ENCODE results near the gene HOXD8. TPM values are rescaled to one million over a fixed set of nuclear protein-coding genes. Genes with fewer than 3 reads are reported as not detected.

Gene HOXD8
- total RNA-seq, 6 donors from 2014 or later = 0.43 to 2.3 (median 0.74) TPM; not detected in 1

DNA sequence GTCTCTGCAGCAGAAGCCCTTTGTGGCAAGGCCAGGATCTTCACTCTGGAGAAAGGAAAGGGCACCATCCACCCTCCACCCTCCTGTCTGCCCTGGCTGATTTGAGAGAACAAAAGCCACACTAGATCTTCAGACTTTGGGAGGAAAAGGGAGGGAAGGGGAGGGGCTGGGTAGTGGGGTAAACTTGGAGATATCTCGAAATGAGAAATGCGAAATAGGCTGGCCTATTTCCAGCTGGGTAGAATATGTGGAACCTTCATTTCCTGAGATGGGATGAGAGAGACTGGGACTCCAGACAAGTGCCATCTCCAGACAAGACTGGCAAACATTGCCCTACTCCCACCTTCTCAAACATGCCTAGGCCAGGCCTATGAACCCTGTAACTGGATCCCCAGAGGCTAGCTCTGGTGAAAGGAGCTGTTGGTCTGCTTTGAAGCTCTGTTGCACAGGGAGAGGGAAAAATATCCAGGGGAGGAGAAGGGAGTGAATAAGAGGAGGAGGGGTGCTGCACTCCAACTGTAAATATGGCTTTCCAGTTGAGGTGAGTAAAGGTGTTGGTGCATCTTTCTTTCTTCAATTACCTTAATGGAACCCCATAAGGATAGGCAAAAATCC lies 28.2 kb upstream of the HOXD8 start:
- no peak for ATAC-seq (ENCODE audit: low FRiP score in 2 of 2)
- peaks cover 22 to 46% (median 31%) of the 10 kb centered on the region in 4 donors for H3K4me1 ChIP-seq
- WGBS, 2 donors = 2 to 9% methylated on average over 2 of the region's 2 CpGs

DNA sequence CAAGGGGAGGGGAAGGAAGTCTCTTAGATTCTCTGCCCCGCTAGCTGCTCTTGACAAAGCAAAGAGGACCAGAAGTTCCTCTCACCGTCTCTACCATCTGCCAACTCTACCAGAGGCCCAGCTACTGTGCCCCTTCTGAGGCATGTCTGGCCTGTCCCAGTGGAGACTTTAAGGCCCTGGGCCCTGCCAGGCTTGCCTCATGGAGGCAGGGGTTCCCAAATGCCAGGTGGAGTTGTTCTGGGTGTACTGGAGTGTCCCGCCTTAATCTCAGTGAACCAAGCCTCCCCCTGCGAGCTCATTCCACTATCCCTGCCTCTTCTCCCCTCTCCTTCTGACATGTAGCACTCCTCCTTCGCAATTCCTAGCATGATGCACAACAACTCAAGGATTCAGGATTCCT lies 27.7 kb upstream of the HOXD8 start:
- 22 to 40% methylated on average over 5 of the region's 5 CpGs for WGBS, 2 donors

More for the DNA sequence above, 28.2 kb upstream of the HOXD8 start:
- H3K36me3 ChIP-seq = no peaks in the 10 kb centered on the region
- H3K9me3 ChIP-seq = no peaks in the 10 kb centered on the region
- H3K27me3 ChIP-seq = peaks cover 0 to 95% (median 63%) of the 10 kb centered on the region in 4 donors
- no peak overlapping the region for H3K4me3 ChIP-seq
- TF ChIP-seq POLR2A (IDR thresholded peaks at IDR 0.05) (no peak), POLR2AphosphoS5 (IDR thresholded peaks at IDR 0.05) (no peak), EP300 (IDR thresholded peaks at IDR 0.05) (no peak)
- TF ChIP-seq, protein P1, sequence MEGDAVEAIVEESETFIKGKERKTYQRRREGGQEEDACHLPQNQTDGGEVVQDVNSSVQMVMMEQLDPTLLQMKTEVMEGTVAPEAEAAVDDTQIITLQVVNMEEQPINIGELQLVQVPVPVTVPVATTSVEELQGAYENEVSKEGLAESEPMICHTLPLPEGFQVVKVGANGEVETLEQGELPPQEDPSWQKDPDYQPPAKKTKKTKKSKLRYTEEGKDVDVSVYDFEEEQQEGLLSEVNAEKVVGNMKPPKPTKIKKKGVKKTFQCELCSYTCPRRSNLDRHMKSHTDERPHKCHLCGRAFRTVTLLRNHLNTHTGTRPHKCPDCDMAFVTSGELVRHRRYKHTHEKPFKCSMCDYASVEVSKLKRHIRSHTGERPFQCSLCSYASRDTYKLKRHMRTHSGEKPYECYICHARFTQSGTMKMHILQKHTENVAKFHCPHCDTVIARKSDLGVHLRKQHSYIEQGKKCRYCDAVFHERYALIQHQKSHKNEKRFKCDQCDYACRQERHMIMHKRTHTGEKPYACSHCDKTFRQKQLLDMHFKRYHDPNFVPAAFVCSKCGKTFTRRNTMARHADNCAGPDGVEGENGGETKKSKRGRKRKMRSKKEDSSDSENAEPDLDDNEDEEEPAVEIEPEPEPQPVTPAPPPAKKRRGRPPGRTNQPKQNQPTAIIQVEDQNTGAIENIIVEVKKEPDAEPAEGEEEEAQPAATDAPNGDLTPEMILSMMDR (IDR thresholded peaks at IDR 0.05) = no peak
- H3K27ac ChIP-seq = no peak overlapping the region
- DNase-seq = no peak

DNA sequence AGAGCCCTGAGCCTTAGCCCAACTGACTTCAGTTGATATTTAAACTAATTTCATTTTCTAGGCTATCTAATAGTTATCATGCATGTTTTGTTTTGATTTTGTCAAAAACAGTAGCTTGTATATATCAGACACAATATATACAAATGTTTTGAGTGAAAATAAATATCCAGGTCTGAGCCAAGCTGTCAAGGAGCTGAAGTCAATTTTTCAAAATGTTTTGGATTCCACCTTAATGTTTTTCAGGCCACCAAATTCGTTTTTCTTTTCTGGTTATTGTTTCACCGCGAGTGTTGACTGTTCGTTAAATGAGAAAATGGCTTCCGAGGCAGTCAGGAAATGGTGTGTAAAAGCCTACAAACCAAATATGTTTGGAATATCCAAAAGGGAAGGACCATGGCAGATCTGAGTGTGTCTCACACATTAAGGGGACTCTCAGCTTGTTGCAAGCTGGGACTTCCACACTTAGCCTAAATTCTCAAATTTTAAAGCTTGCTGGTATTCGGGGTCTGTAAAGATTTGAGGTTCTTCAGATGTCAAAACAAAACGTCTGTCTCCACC lies 27.1 kb upstream of the HOXD8 start:
- no peak for ATAC-seq (ENCODE audit: low FRiP score in 2 of 2)
- H3K36me3 ChIP-seq = no peaks in the 10 kb centered on the region
- no peak for DNase-seq
- H3K27ac ChIP-seq = no peak overlapping the region
- TF ChIP-seq, protein P1 (IDR thresholded peaks at IDR 0.05) = no peak
- TF ChIP-seq EP300 (IDR thresholded peaks at IDR 0.05) = no peak
- TF ChIP-seq POLR2A (IDR thresholded peaks at IDR 0.05) = no peak
- TF ChIP-seq POLR2AphosphoS5 (IDR thresholded peaks at IDR 0.05) = no peak
- WGBS, 2 donors = 18 to 20% methylated on average over 7 of the region's 7 CpGs
- H3K9me3 ChIP-seq = no peaks in the 10 kb centered on the region
- H3K4me1 ChIP-seq = peaks cover 22 to 46% (median 32%) of the 10 kb centered on the region in 4 donors
- peaks cover 2 to 95% (median 67%) of the 10 kb centered on the region in 4 donors for H3K27me3 ChIP-seq
- H3K4me3 ChIP-seq = no peak overlapping the region

More for the DNA sequence above, 27.7 kb upstream of the HOXD8 start:
- ATAC-seq (ENCODE audit: low FRiP score in 2 of 2) (no peak), DNase-seq (no peak)
- peaks cover 2 to 95% (median 66%) of the 10 kb centered on the region in 4 donors for H3K27me3 ChIP-seq
- H3K9me3 ChIP-seq = no peaks in the 10 kb centered on the region
- no peaks in the 10 kb centered on the region for H3K36me3 ChIP-seq
- TF ChIP-seq POLR2AphosphoS5 (IDR thresholded peaks at IDR 0.05) (no peak), EP300 (IDR thresholded peaks at IDR 0.05) (no peak), POLR2A (IDR thresholded peaks at IDR 0.05) (no peak)
- TF ChIP-seq, protein P1 (IDR thresholded peaks at IDR 0.05) = no peak
- no peak overlapping the region for H3K4me3 ChIP-seq
- H3K4me1 ChIP-seq = peaks cover 22 to 46% (median 31%) of the 10 kb centered on the region in 4 donors
- H3K27ac ChIP-seq = no peak overlapping the region

DNA sequence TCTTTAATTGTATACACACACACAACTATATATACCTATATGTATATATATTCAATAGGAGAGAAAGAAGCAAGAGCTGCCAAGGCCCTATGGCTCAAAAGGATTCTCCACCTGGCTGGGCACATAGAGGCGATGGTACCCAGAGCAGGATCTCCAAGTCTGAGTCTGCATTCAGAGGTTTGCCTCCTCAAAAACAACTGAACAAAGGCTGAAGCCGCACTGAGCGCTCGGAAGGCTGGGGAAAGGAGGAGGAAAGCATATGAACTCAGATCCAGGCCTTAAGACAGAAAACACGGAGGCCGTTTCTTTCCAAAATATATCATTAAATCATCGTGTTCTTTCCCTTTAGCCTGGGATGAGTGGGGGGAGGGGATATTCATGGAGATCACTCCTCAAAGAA lies 26.3 kb upstream of the HOXD8 start:
- no peak for TF ChIP-seq EP300 (IDR thresholded peaks at IDR 0.05)
- no peak for ATAC-seq (ENCODE audit: low FRiP score in 2 of 2)
- Histone ChIP-seq H3K27me3 (peaks cover 2 to 94% (median 66%) of the 10 kb centered on the region in 4 donors), H3K36me3 (no peaks in the 10 kb centered on the region), H3K27ac (no peak overlapping the region), H3K4me3 (no peak overlapping the region), H3K9me3 (no peaks in the 10 kb centered on the region), H3K4me1 (peaks cover 15 to 46% (median 28%) of the 10 kb centered on the region in 4 donors)
- WGBS, 2 donors = 30 to 31% methylated on average over 7 of the region's 7 CpGs
- no peak for DNase-seq

DNA sequence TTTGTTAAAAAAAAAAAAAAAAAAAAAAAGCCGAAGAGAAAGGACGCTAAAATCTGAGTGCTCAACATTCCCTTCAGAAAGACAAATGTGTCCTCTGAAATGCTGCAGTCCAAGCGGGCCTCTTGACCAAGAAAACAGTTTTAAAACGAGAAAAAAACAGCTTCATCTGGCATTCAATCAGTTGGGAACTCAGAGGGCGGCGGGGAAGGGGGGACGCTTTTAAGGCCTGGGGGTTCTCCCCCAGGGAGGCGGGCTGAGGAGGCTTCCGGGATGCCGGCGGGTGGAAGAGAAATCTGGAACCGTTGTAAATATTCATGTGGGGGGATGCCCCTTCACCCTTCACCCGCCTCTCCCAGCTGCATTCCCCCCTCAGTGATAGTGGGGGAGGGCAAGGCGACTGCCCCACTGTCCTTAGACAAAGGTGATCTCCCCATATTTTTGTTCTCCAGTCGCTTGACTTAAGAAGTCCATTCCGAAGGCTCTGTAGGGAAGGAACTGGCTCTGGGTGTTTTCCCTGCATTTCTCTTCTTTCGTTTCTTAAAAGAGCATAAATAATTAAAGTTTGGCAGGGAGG lies 25.7 kb upstream of the HOXD8 start:
- DNase-seq = no peak
- WGBS, 2 donors = 10% methylated on average over 17 of the region's 17 CpGs
- no peaks in the 10 kb centered on the region for H3K36me3 ChIP-seq
- H3K4me1 ChIP-seq = peaks cover 15 to 51% (median 30%) of the 10 kb centered on the region in 4 donors
- no peak overlapping the region for H3K27ac ChIP-seq
- H3K9me3 ChIP-seq = no peaks in the 10 kb centered on the region
- ATAC-seq (ENCODE audit: low FRiP score in 2 of 2) = no peak
- TF ChIP-seq POLR2AphosphoS5 (IDR thresholded peaks at IDR 0.05) (no peak), POLR2A (IDR thresholded peaks at IDR 0.05) (no peak), EP300 (IDR thresholded peaks at IDR 0.05) (no peak)
- TF ChIP-seq, protein P1 (IDR thresholded peaks at IDR 0.05) = no peak
- H3K27me3 ChIP-seq = peaks cover 2 to 94% (median 64%) of the 10 kb centered on the region in 4 donors
- no peak overlapping the region for H3K4me3 ChIP-seq

All from upper lobe of left lung (tissue), 6 donors.